ENCODE measurements around the gene HMSD. TPM values are rescaled to one million over a fixed set of nuclear protein-coding genes. Genes with fewer than 3 reads are reported as not detected.
"Not testable (repeated sequence)": the region's sequence is repeated elsewhere in the genome, so short reads cannot be mapped to it uniquely, and the experiment has no call there.

Gene HMSD, protein sequence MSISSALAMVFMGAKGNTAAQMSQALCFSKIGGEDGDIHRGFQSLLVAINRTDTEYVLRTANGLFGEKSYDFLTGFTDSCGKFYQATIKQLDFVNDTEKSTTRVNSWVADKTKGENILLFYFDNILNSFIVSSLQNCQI
- 1 to 10 TPM; 1.2 to 2.2 (median 1.6) TPM for polyA plus RNA-seq (ENCODE audit: insufficient read length in 4 of 4)

DNA sequence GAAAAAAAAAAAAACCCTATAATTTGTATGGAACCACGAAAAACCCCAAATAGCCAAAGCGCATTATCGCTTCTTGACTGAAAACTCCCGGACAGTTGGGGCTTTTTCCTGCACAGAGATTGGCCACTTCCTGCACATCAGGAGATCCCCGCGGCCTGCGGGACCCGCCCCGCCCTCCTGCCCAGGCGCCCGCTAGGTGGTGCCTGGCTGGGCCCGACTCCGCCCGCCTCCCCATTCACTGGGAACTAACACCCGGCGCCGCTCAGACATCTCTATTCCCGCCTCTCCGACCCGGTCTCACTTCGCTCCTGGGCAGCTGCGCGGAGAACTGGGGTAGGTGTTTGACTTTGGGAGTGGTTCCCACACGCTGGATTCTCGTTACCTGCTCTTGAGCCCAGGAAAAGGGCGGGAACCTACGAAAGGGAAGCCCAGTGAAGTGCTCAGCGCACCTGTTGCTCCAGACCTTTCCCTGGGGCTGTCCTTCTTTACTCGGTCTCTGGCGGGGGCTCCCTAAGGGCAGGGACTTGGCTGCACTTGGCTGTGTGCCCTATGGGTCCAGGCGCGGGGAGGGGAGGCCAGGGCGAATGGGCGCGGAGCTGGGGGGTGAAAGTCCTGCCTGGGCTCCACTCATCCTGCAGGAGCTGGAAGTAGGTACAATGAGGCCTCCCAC is at the start of gene HMSD:
HMSD (plus strand) TSS at position 234 of the 670 bp plus-strand sequence. CDS start 4,155 bp downstream, outside the sequence.
- no peak for DNase-seq (ENCODE audit: low read depth in 4 of 4, low spot score in 2 of 4)

GRCh38 chr18:63903851-63904570 is 45.1 kb upstream of the HMSD start:
- no peak for DNase-seq (ENCODE audit: low read depth in 4 of 4, low spot score in 2 of 4)

DNA sequence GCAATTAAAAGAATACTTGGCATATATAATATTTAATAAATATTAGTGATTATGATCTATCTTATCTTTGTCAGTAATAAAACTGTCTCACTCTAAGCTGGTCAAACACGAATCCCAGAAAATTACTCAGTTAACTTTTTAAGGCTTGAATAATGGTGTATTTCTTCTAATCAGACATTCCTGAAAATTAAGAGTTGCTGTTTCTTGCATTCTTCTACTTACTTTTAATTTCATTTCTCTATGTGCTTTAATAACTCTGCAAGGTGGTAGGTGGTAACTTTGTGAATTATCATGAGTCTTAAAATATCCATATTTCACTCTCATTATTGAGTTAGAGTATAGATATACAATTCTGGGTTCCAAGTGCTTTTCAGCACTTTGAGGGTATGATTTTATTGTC is 44.4 kb upstream of the HMSD start:
- no peak for DNase-seq (ENCODE audit: low read depth in 4 of 4, low spot score in 2 of 4)

- no peak for DNase-seq (ENCODE audit: low read depth in 4 of 4, low spot score in 2 of 4)
Observed at GRCh38 chr18:63905361-63905760, 43.7 kb upstream of the HMSD start.

DNA sequence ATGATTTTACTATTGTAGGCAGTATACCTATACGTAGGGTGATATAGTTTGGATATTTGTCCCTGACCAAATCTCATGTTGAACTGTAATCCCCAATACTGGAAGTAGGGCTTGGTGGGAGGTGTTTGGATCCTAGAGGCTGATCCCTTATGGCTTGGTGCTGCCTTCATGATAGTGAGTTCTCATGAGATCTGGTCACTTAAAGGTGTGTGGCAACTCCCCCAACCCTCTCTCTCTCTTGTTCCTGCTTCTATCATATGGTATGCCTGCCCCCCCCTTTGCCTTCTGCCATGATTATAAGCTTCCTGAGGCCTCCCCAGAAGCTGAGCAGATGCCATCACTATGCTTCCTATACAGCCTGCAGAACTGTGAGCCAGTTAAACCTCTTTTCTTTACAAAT is 43.0 kb upstream of the HMSD start:
- DNase-seq (ENCODE audit: low read depth in 4 of 4, low spot score in 2 of 4) = no peak

GRCh38 chr18:63907664-63908063 is 41.4 kb upstream of the HMSD start, which contains the start of gene SERPINB10:
Gene SERPINB10 (plus strand): TSS chr18:63907958. CDS start chr18:63915511, 7,553 bp downstream.
- DNase-seq (ENCODE audit: low read depth in 4 of 4, low spot score in 2 of 4) = no peak

- DNase-seq (ENCODE audit: low read depth in 4 of 4, low spot score in 2 of 4) = no peak
Observed at GRCh38 chr18:63908858-63909257, 40.2 kb upstream of the HMSD start.

DNA sequence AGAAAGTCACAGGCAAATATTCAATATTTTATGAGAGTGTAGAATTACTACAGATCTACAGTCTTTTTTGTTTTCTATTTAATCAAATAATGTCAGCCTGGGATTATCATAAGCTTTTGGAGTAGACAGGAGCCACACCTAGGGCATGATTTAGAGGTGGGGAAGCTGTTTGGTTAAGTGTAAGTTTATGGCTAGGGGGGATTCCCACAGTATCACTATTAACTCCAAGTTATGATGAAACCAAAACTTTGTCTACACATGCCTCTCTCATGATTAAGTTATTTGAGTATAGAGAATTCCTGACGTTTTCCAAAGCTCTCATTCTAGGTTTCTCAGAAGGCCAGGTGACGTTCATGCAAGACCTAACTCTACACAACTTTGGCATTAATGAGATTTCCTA is 39.2 kb upstream of the HMSD start:
- no peak for DNase-seq (ENCODE audit: low read depth in 4 of 4, low spot score in 2 of 4)

GRCh38 chr18:63917817-63918216 is 31.3 kb upstream of the HMSD start:
- no peak for DNase-seq (ENCODE audit: low read depth in 4 of 4, low spot score in 2 of 4)

- DNase-seq (ENCODE audit: low read depth in 4 of 4, low spot score in 2 of 4) = no peak
Observed at GRCh38 chr18:63922049-63922448, 27.1 kb upstream of the HMSD start.

DNA sequence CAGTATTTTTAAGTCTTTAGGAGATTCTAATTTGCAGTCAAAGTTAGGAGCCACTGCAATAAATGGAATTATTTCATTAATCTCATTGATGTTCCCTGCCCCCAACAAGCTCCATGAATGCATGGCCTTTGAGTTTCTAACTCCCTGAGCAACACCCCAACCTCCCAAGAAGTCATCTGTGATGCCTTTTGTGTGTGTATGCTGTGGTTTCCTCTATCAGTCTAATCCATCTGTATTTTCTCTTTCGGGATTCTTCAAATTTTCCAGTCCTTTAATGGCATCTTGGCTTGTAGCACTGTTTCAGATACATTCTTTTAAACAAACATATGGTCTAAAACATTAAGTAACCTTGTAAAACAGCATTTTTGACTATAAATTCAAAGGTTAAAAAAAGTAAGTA is 24.6 kb upstream of the HMSD start:
- no peak for DNase-seq (ENCODE audit: low read depth in 4 of 4, low spot score in 2 of 4)

GRCh38 chr18:63928331-63928730 is 20.8 kb upstream of the HMSD start:
- no peak for DNase-seq (ENCODE audit: low read depth in 4 of 4, low spot score in 2 of 4)

DNA sequence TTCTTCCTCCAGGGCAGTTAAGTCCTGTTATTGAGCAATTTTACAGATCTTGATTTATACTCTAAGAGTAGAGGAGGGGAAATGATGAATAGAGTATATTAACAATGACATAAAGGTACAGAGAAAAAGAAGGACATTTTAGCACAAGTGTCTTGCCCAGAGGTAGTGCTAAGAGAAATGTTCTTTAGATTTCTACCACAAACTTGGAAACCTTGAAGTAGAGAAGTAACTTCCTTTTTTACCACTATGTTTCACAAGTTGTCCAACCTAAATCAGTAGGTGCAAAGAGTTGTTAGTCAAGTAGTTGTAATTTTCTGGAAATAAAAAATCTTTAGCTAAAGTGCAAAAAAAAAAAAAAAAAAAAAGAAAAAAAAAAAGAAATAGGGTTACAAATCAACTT is 19.7 kb upstream of the HMSD start:
- not testable (repeated sequence) for DNase-seq (ENCODE audit: low read depth in 4 of 4, low spot score in 2 of 4)

GRCh38 chr18:63930773-63931354 is 18.2 kb upstream of the HMSD start:
- DNase-seq (ENCODE audit: low read depth in 4 of 4, low spot score in 2 of 4) = no peak

DNA sequence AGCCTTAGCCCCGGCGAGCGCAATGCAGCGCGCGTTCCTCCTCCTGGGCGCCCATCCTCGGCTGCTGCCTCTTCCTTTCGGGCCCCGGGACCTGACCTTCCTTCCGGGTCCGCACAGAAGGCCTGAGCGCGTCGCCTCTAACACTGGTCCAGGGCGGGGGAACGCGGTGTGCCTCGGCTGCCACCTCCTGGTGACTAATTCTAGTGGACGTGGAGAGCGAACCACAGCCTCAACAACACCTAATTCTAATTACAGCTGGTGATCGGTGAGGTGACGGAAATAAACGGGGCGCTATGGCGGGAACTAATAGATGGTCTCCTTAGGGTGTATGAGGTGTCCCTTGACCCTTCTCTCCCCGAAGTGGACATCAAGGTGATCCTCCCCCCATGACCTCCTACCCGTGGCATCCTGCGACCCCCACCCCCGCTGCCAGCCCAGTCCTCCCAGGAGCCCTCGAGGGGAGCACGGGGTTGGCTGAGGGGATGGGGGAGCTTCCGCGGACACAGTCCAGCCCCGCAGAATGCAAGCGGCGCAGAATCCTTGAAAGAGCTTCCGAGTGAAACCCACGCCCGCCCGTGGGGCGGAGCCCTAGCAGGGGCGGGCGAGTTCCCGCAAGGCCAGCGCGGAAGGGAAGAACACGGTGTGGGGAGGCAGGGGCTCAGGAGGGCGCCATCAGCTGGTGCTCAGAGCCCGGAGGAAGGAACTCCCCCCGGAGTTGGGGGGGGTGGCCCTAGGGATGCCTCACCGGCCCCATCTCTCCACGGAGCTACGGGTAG is 12.8 kb upstream of the HMSD start:
- DNase-seq (ENCODE audit: low read depth in 4 of 4, low spot score in 2 of 4) = peak; percentile 31 to 65 (median 43)

DNA sequence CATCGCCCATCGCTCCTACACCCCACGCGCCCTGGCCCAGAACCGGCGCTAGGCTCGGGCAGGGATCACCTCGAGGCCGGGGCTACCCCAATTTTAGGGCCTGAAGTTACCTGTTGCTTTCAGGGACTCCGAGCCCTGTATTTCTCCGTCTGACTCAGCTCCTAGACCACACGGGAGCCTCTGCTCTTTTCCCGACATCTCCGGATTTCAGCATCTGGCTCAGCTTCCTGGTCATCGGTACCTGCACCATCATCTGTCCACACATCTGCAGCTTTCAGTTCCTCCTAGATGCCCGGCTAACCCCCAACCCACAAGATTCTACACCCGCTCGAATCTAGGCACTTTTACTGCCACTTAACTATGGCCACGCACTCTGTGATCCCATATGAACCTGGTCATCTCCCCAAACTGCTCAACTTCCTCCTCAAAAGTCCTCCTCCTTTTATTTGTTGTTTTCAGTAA is 12.1 kb upstream of the HMSD start:
- DNase-seq (ENCODE audit: low read depth in 4 of 4, low spot score in 2 of 4) = no peak

- no peak for DNase-seq (ENCODE audit: low read depth in 4 of 4, low spot score in 2 of 4)
Observed at GRCh38 chr18:63940008-63940407, 9.1 kb upstream of the HMSD start.

GRCh38 chr18:63940543-63941050 is 8.5 kb upstream of the HMSD start:
- not testable (repeated sequence) for DNase-seq (ENCODE audit: low read depth in 4 of 4, low spot score in 2 of 4)

DNA sequence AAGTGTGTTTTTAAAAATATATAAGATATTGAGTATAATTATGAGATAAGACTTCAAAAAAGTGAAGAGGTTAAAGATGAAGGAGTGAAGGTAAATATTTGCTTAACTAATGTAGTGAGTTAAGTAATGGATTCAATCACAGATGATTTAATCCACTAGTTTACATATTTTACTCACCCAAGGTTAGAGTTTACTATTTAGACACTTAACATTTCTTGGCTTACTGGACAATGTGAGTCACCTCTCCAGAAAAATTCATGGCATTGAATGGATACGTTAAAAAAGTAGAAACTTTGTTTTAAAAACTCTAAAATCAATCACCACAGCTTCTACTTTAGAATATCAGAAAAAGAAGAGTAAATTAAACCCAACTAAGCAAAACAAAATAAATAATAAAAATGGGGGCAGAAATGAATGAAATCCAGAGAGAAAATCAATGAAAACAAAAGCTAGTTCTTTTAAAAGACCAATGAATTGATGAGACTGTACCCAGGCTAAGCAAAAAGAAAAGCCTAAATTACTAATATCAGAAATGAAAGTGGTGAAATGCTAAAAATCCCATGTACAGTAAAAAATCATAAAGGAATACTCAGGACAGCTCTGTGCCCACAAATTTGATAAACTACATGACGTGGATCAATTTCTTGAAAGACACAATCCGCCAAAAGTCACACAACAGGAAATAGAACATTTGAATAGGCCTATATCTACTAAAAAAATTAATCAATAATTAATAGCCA is 1.9 kb upstream of the HMSD start:
- DNase-seq (ENCODE audit: low read depth in 4 of 4, low spot score in 2 of 4) = no peak

- DNase-seq (ENCODE audit: low read depth in 4 of 4, low spot score in 2 of 4) = no peak
Observed at GRCh38 chr18:63951302-63951705, 2.2 kb downstream of the HMSD start.

All from left renal cortex interstitium (tissue), 4 donors.